AG10803 (cell line): ENCODE measurements around the gene LTBP1.

ENCODE experiments used
- DNase-seq: peaks from one replicate; pipeline ENCODE4 v3.0.0; 2010; ENCODE audit warnings: low read depth
- H3K4me3 ChIP-seq: 2 replicates; pipeline ENCODE4 v1.5.1; 2011; ENCODE audit warnings: mild to moderate bottlenecking, low read length, control low read depth
- TF ChIP-seq, protein P1 (sequence below): conservative IDR thresholded peaks from 2 replicates; pipeline ENCODE4 v1.5.1; 2011; ENCODE audit warnings: mild to moderate bottlenecking, low read length, control low read depth, inconsistent platforms

The LTBP1 gene

DNA sequence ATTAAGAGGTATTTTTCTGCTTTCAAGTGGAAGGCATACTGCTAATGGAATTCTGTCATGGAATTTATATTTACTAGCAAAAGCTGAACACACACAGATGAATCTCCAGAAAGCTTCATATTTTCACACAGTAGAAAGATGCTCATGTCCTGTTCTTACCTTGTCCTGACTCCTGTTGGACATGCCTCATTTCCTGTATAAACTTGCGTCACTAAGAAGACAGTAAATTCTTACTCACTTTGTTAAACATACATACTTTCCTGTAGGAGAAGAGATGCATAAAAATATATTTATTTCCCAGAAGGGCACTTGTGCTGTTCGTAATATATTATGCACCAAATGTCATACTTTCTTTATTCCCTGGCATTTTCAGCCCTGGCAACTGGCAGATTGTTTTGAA lies 291.4 kb downstream of the LTBP1 start:
- TF ChIP-seq, protein P1, sequence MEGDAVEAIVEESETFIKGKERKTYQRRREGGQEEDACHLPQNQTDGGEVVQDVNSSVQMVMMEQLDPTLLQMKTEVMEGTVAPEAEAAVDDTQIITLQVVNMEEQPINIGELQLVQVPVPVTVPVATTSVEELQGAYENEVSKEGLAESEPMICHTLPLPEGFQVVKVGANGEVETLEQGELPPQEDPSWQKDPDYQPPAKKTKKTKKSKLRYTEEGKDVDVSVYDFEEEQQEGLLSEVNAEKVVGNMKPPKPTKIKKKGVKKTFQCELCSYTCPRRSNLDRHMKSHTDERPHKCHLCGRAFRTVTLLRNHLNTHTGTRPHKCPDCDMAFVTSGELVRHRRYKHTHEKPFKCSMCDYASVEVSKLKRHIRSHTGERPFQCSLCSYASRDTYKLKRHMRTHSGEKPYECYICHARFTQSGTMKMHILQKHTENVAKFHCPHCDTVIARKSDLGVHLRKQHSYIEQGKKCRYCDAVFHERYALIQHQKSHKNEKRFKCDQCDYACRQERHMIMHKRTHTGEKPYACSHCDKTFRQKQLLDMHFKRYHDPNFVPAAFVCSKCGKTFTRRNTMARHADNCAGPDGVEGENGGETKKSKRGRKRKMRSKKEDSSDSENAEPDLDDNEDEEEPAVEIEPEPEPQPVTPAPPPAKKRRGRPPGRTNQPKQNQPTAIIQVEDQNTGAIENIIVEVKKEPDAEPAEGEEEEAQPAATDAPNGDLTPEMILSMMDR = no peak
- no peak overlapping the region for H3K4me3 ChIP-seq
- peak; percentile 36 for DNase-seq

GRCh38 chr2:33240178-33240577 lies 293.4 kb downstream of the LTBP1 start:
- TF ChIP-seq, protein P1 = no peak
- no peak for DNase-seq
- H3K4me3 ChIP-seq = no peak overlapping the region

DNA sequence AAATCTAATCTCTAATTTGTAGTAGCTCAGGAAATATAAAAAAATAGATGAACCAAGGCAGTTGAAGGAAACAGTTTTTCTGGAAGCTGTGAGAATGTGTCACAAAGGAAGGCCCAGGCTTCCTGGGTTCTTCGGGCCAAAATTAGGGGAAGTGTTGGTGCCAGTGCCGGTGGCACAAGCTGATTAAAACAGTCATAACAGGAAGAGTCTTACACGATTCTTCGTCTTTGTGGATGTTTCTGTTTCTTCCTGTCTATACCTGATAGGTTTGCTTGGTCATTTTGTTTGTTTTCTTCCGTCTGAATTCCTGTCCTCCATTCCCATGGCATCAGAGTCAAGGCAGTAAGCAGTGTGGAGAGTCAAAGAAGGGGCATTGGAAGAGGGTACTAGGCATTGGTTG lies 294.3 kb downstream of the LTBP1 start:
- no peak for DNase-seq
- H3K4me3 ChIP-seq = no peak overlapping the region
- TF ChIP-seq, protein P1 = no peak

DNA sequence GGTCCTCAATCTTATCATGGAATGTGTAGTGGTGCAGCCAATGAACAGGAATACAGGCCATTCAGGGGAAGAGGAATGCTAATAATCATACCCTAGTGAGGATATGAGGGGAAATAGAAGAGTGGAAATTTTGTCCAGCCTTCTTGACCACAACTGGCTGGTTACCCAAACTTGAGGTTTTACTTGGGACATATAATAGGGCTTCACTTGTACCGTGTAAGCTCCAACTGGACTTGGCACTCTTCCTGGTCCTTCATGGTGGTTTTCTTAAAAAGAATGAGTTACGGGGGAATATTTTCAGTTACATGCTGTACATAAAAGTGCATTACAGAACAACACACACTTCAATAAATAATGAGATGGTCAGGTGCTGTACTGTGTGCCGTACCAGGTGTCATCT lies 294.8 kb downstream of the LTBP1 start:
- DNase-seq = peak; percentile 29
- TF ChIP-seq, protein P1 = no peak
- no peak overlapping the region for H3K4me3 ChIP-seq

GRCh38 chr2:33242845-33243244 lies 296.1 kb downstream of the LTBP1 start:
- H3K4me3 ChIP-seq = no peak overlapping the region

GRCh38 chr2:33246432-33246831 lies 299.7 kb downstream of the LTBP1 start:
- TF ChIP-seq, protein P1 = no peak
- no peak overlapping the region for H3K4me3 ChIP-seq
- no peak for DNase-seq

More at GRCh38 chr2:33242845-33243244, 296.1 kb downstream of the LTBP1 start:
- TF ChIP-seq, protein P1 = no peak
- DNase-seq = peak; percentile 51

DNA sequence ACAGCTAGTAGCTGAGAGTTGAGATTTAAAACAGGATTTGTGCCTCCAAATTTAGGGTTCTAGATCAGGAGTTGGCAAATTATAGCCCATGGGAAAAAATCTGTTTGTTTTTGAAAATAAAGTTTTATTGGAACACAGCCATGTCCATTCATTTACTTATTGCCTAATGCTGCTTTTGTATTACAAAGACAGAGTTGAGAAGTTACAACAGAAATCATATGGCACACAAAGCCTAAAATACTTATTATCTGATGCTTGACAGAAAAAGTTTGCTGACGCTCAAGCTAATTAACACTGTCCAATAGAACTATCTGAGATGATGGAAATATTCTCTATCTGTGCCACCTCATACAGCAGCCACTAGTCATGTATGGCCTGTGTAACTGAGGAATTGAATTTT lies 300.6 kb downstream of the LTBP1 start:
- no peak overlapping the region for H3K4me3 ChIP-seq
- no peak for DNase-seq
- TF ChIP-seq, protein P1 = no peak
